GM12865 (cell line): Measurements from ENCODE around the gene FGF11.

Experiments
- DNase-seq: peaks from one replicate; pipeline ENCODE4 v3.0.0; 2010; ENCODE audit warnings: low read depth
- H3K4me3 ChIP-seq: 2 replicates; pipeline ENCODE4 v1.5.1; 2011; ENCODE audit warnings: mild to moderate bottlenecking, low read depth, low read length, control low read depth
- TF ChIP-seq, protein P1 (sequence below): IDR thresholded peaks from 2 replicates; pipeline ENCODE4 v1.5.1; 2011; ENCODE audit warnings: low read length, control low read depth, low read depth, inconsistent platforms; ENCODE audit not compliant: insufficient read depth; ENCODE audit errors: missing control alignments

FGF11 gene

GRCh38 chr17:7483255-7484066 is 44.1 kb downstream of the FGF11 start:
- peak; percentile 96 for DNase-seq
- peak overlapping the region; percentile 72 for H3K4me3 ChIP-seq
- TF ChIP-seq, protein P1, sequence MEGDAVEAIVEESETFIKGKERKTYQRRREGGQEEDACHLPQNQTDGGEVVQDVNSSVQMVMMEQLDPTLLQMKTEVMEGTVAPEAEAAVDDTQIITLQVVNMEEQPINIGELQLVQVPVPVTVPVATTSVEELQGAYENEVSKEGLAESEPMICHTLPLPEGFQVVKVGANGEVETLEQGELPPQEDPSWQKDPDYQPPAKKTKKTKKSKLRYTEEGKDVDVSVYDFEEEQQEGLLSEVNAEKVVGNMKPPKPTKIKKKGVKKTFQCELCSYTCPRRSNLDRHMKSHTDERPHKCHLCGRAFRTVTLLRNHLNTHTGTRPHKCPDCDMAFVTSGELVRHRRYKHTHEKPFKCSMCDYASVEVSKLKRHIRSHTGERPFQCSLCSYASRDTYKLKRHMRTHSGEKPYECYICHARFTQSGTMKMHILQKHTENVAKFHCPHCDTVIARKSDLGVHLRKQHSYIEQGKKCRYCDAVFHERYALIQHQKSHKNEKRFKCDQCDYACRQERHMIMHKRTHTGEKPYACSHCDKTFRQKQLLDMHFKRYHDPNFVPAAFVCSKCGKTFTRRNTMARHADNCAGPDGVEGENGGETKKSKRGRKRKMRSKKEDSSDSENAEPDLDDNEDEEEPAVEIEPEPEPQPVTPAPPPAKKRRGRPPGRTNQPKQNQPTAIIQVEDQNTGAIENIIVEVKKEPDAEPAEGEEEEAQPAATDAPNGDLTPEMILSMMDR, result no peak

DNA sequence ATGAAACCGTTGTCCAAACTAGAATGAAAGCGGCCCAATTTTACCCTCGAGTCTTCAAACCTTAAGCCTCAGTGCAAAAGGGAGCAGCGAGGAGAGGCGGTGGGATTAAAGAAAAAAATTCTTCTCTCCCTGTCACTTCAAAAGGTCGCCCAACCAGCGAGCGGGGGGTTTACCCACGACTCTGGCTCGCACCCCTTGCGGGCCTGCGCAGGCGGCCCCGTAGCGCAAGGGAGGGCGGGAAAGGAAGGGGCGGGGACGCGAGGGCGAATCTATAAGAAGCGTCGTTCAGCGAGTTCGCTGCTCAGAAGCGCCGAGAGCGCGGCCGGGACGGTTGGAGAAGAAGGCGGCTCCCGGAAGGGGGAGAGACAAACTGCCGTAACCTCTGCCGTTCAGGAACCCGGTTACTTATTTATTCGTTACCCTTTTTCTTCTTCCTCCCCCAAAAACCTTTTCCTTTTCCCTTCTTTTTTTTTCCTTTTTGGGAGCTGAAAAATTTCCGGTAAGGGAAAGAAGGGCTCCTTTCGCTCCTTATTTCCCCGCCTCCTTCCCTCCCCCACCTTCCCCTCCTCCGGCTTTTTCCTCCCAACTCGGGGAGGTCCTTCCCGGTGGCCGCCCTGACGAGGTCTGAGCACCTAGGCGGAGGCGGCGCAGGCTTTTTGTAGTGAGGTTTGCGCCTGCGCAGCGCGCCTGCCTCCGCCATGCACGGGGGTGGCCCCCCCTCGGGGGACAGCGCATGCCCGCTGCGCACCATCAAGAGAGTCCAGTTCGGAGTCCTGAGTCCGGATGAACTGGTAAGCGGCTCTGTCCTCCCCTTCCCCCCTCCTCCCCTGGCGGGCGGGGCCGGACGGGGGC is 45.0 kb downstream of the FGF11 start, which contains the start of gene POLR2A:
Gene POLR2A, plus strand, starts transcription at position 300 of the 852 bp plus-strand sequence.
- peak; percentile 99 for DNase-seq
- TF ChIP-seq, protein P1, result no peak

GRCh38 chr17:7484919-7485377 is 45.6 kb downstream of the FGF11 start:
- no peak for DNase-seq
- H3K4me3 ChIP-seq, result peak overlapping the region; percentile 91
- TF ChIP-seq, protein P1, result peak; percentile 9

More for the DNA sequence above, 45.0 kb downstream of the FGF11 start, which contains the start of gene POLR2A:
- peak within 1 kb of the TSS; percentile 91 for H3K4me3 ChIP-seq

DNA sequence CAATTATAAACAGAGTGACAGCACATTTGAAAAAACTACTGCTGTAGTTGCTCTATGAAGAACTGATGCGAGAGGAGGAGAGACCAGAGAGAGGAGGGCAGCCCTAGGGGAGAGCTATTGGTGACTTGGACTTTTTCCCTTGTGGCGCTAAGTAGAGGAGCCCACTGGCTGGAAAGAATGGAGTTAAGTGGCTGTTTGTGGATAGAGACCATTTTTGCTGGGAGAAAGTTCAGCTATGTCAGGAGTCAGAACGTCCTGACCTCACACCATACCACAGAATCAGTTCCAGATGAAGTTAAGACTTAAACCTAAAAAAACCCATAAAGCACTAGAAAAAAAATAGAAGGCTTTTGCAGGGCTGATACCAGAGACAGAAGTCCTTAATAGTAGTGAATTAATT is 46.9 kb downstream of the FGF11 start:
- DNase-seq, result peak; percentile 18
- TF ChIP-seq, protein P1, result no peak
- H3K4me3 ChIP-seq, result peak overlapping the region; percentile 91

- no peak overlapping the region for H3K4me3 ChIP-seq
- TF ChIP-seq, protein P1, result no peak
- DNase-seq, result no peak
Observed at GRCh38 chr17:7490144-7490543, 50.8 kb downstream of the FGF11 start.

GRCh38 chr17:7491583-7491982 is 52.3 kb downstream of the FGF11 start:
- no peak for DNase-seq
- TF ChIP-seq, protein P1, result no peak
- no peak overlapping the region for H3K4me3 ChIP-seq
